22Rv1 (cell line): ENCODE measurements around the gene ASPRV1.

Source experiments
- CTCF ChIP-seq: fragments of 450-650 bp; IDR thresholded peaks from 2 replicates; pipeline ENCODE4 v1.5.1; 2017; ENCODE audit warnings: mild to moderate bottlenecking
- ZFX ChIP-seq: fragments of 450-650 bp; IDR thresholded peaks from 2 replicates; pipeline ENCODE4 v1.6.1; 2017; ENCODE audit warnings: antibody characterized with exemption, borderline replicate concordance

DNA sequence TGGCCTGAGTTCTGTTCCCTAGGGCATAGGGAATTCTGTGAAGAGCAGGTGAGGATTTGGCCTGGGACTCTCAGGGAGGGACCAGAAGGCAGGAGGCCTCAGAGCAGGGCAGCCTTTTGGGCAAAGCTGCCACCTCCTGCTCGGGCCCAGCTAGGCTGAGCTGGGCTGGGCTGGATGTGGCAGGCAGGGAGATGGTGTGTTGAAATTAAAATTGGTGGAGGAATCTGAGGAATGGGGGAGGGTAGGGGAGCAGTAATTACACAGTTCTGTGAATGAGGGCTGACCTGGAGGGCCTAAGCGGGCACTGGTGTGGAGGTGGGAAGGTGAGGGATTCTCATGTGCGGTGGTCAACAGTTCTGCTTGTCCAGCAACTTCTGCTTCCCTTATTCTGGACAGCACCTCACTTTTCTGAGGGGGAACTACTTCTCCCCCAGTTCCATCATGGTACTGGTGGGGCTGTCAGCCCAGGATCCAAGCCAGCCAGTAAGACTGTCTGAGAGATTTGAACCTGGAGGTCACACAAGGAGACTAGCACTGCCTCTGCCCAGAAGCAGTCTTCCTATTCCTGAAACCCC is 22.0 kb upstream of the ASPRV1 start:
- TF ChIP-seq ZFX (no peak), CTCF (no peak)
